A549 (cell line): ENCODE results near the gene EDN2.

Source experiments
- CHD4 ChIP-seq: fragments of 200-600 bp; sonication (generic); IDR thresholded peaks from 2 replicates; pipeline ENCODE4 v1.6.1; 2016; ENCODE audit warnings: antibody characterized with exemption, mild to moderate bottlenecking, borderline replicate concordance
- CTCF ChIP-seq: fragments of >200 bp; sonication (Bioruptor Twin); formaldehyde crosslinking; IDR thresholded peaks from 3 replicates; pipeline ENCODE4 v1.5.1; 2016
- EP300 ChIP-seq, 2 experiments: fragments of >200 bp; sonication (Bioruptor Twin); formaldehyde crosslinking; IDR thresholded peaks; 2 replicates in 1 of 2; 3 replicates in 1 of 2; pipeline ENCODE4 v1.6.1; 2016 to 2017
- JUN ChIP-seq, 2 experiments: fragments of >200 bp; sonication (Bioruptor Twin); formaldehyde crosslinking; IDR thresholded peaks; 2 replicates in 1 of 2; 3 replicates in 1 of 2; pipeline ENCODE4 v1.6.1; 2016 to 2017
- NR3C1 ChIP-seq: fragments of >200 bp; sonication (Bioruptor Twin); formaldehyde crosslinking; IDR thresholded peaks from 3 replicates; pipeline ENCODE4 v1.6.1; 2017
- POLR2A ChIP-seq: IDR thresholded peaks from 2 replicates; pipeline ENCODE4 v1.6.1; 2012; ENCODE audit warnings: mild to moderate bottlenecking, low read length
- RCOR1 ChIP-seq: fragments of 150-350 bp; IDR thresholded peaks from 2 replicates; pipeline ENCODE4 v1.6.1; 2014; ENCODE audit warnings: antibody characterized with exemption, low read length, low read depth

GRCh38 chr1:41448821-41449220 lies 35.7 kb downstream of the EDN2 start:
- TF ChIP-seq CHD4 (no peak), CTCF (no peak), EP300 (IDR thresholded peaks at IDR 0.05) (no peak), POLR2A (no peak), NR3C1 (no peak), JUN (IDR thresholded peaks at IDR 0.05) (no peak), RCOR1 (no peak)
